Caco-2 (cell line): ENCODE measurements around the gene LRP5. TPM values are rescaled to one million over a fixed set of nuclear protein-coding genes. Genes with fewer than 3 reads are reported as not detected.

Experiments
- BruUV-seq: library from RNA; stranded (reverse); fragments of 400-500 nt; replicated peaks from 2 replicates; lab custom pipeline; 2021; lab: Mats Ljungman, UMichigan
- CTCF ChIA-PET: fragments of 300-600 bp; sonication (Branson Sonifier 250); formaldehyde crosslinking; loops from one replicate; lab custom pipeline; 2022; ENCODE audit warnings: antibody characterized with exemption; lab: Charles Lee
- POLR2A ChIA-PET: fragments of 300-600 bp; sonication (Branson Sonifier 250); formaldehyde crosslinking; loops from one replicate; lab custom pipeline; 2022; ENCODE audit warnings: antibody characterized with exemption; lab: Charles Lee
- DNase-seq, 2 experiments: peaks; one replicate each; pipeline versions ENCODE4 v3.0.0 to v3.0.0-alpha.2; 2020 to 2022
- H3K27me3 ChIP-seq: replicated peaks from 2 replicates; pipeline ENCODE4 v1.6.0; 2011; ENCODE audit warnings: low read length; ENCODE audit not compliant: control insufficient read depth, insufficient read depth
- H3K36me3 ChIP-seq: 2 replicates; pipeline ENCODE4 v1.5.1; 2011; ENCODE audit warnings: low read length; ENCODE audit not compliant: control insufficient read depth, insufficient read depth
- H3K4me1 ChIP-seq: fragments of 250-450 bp; sonication (Bioruptor Pico); 2 replicates; pipeline ENCODE4 v1.5.1; 2020; ENCODE audit warnings: mild to moderate bottlenecking
- H3K4me3 ChIP-seq: 2 replicates; pipeline ENCODE4 v1.5.1; 2011; ENCODE audit warnings: low read depth, mild to moderate bottlenecking, control low read depth, low read length
- H3K9me3 ChIP-seq: fragments of 250-450 bp; sonication (Bioruptor Pico); 2 replicates; pipeline ENCODE4 v1.5.1; 2020; ENCODE audit warnings: mild to moderate bottlenecking, moderate library complexity
- H3K27ac Mint-ChIP-seq: one replicate; pipeline ENCODE4 v1.8.0; 2022; ENCODE audit warnings: mixed read lengths; ENCODE audit not compliant: unreplicated experiment
- H3K27me3 Mint-ChIP-seq: one replicate; pipeline ENCODE4 v1.8.0; 2022; ENCODE audit warnings: mixed read lengths; ENCODE audit not compliant: insufficient read depth, unreplicated experiment
- H3K36me3 Mint-ChIP-seq: one replicate; pipeline ENCODE4 v1.8.0; 2022; ENCODE audit warnings: mild to moderate bottlenecking, mixed read lengths; ENCODE audit not compliant: insufficient read depth, unreplicated experiment
- H3K4me1 Mint-ChIP-seq: one replicate; pipeline ENCODE4 v1.8.0; 2022; ENCODE audit warnings: low read depth, mixed read lengths; ENCODE audit not compliant: unreplicated experiment
- H3K4me3 Mint-ChIP-seq: one replicate; pipeline ENCODE4 v1.8.0; 2022; ENCODE audit warnings: mild to moderate bottlenecking, moderate library complexity, mixed read lengths; ENCODE audit not compliant: unreplicated experiment
- H3K9me3 Mint-ChIP-seq: one replicate; pipeline ENCODE4 v1.8.0; 2022; ENCODE audit warnings: mixed read lengths; ENCODE audit not compliant: unreplicated experiment
- intact Hi-C: fragments of 100-400 bp; cut with micrococcal nuclease; formaldehyde crosslinking; loops from one replicate; pipeline ENCODE4 v1.10.0; 2022; ENCODE audit not compliant: unreplicated experiment
- total RNA-seq: library from RNA; stranded (reverse); gene quantifications from 2 replicates; pipeline ENCODE4 v1.2.3, GENCODE V29; 2022
- TF ChIP-seq, protein P1 (sequence below), 2 experiments: fragments of 200-600 bp in 1 of 2; IDR thresholded peaks; 1 replicate in 1 of 2; 2 replicates in 1 of 2; pipeline versions ENCODE4 v1.5.1 to v1.8.0; 2011 to 2022; ENCODE audit warnings: antibody characterized with exemption in 1 of 2, control low read depth in 1 of 2, inconsistent platforms in 1 of 2, low read depth in 1 of 2, low read length in 1 of 2, mild to moderate bottlenecking in 1 of 2, moderate library complexity in 1 of 2; ENCODE audit not compliant: insufficient read depth in 1 of 2, severe bottlenecking in 1 of 2, unreplicated experiment in 1 of 2

Gene LRP5
- total RNA-seq, 1 experiment from 2014 or later: 94.3 TPM

DNA sequence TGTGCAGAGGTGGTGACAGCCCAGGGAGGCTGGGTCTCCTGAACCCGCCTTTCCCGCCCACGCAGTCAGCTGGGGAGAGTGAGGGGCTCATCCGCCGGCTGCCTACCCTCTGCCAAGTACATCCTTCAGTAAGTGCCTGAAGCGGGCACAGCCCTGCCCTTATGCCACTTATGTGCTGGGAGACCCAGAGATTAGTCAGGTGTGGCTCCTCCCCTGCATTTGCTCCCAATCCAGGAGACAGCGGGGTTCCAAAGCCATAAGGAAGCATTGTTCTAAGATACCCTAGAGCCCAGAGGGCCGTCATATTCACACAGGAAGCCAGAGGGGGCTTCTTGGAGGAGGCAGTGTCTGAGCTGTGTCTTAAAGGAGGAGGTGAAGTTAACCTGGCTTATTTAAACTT lies 142.4 kb downstream of the LRP5 start:
- no peaks in the 10 kb centered on the region for H3K27me3 ChIP-seq
- no TSS peak for BruUV-seq
- H3K4me3 ChIP-seq: no peak overlapping the region
- 0 out of 2 replicates have a peak, but pooled peaks cover 3% of the 10 kb centered on the region for H3K36me3 ChIP-seq
- intact Hi-C loops: no loop called here
- POLR2A ChIA-PET: no interaction called here
- H3K27ac Mint-ChIP-seq: no peak overlapping the region
- H3K27me3 Mint-ChIP-seq: no peaks in the 10 kb centered on the region
- H3K9me3 Mint-ChIP-seq: no peaks in the 10 kb centered on the region
- no peak for DNase-seq
- H3K4me1 ChIP-seq: 0 out of 2 replicates have a peak, but pooled peaks cover 8% of the 10 kb centered on the region
- TF ChIP-seq, protein P1, sequence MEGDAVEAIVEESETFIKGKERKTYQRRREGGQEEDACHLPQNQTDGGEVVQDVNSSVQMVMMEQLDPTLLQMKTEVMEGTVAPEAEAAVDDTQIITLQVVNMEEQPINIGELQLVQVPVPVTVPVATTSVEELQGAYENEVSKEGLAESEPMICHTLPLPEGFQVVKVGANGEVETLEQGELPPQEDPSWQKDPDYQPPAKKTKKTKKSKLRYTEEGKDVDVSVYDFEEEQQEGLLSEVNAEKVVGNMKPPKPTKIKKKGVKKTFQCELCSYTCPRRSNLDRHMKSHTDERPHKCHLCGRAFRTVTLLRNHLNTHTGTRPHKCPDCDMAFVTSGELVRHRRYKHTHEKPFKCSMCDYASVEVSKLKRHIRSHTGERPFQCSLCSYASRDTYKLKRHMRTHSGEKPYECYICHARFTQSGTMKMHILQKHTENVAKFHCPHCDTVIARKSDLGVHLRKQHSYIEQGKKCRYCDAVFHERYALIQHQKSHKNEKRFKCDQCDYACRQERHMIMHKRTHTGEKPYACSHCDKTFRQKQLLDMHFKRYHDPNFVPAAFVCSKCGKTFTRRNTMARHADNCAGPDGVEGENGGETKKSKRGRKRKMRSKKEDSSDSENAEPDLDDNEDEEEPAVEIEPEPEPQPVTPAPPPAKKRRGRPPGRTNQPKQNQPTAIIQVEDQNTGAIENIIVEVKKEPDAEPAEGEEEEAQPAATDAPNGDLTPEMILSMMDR (IDR thresholded peaks at IDR 0.05; ENCODE audit: insufficient read depth in 1 of 2, low read depth in 1 of 2, low read length in 1 of 2, severe bottlenecking in 1 of 2, unreplicated experiment in 1 of 2): no peak
- H3K9me3 ChIP-seq: no peaks in the 10 kb centered on the region
- no peak overlapping the region for H3K4me3 Mint-ChIP-seq
- H3K36me3 Mint-ChIP-seq: peaks cover 18% of the 10 kb centered on the region
- peaks cover 6% of the 10 kb centered on the region for H3K4me1 Mint-ChIP-seq
- CTCF ChIA-PET: no interaction called here

DNA sequence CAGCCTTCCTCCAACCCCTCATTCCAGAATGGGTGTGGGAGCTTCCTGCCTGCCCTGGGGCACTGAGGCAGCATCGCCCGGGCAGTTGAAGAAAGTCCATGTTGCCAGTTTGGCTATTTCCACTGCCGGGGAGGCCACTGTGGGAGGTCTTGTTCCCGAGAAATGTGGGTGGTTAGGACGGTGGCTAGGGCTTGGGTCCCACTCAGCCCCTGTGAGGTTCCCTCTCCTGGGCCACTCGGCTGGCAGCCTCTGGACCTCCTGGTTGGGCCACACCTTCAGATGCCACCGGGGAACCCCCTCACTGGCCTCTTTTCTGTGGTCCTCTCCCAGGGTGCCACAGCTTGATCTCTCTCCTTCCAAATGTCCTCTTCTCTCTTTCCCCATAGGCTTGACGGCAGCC lies 143.1 kb downstream of the LRP5 start:
- CTCF ChIA-PET: no interaction called here
- POLR2A ChIA-PET: no interaction called here
- H3K4me3 ChIP-seq: no peak overlapping the region

DNA sequence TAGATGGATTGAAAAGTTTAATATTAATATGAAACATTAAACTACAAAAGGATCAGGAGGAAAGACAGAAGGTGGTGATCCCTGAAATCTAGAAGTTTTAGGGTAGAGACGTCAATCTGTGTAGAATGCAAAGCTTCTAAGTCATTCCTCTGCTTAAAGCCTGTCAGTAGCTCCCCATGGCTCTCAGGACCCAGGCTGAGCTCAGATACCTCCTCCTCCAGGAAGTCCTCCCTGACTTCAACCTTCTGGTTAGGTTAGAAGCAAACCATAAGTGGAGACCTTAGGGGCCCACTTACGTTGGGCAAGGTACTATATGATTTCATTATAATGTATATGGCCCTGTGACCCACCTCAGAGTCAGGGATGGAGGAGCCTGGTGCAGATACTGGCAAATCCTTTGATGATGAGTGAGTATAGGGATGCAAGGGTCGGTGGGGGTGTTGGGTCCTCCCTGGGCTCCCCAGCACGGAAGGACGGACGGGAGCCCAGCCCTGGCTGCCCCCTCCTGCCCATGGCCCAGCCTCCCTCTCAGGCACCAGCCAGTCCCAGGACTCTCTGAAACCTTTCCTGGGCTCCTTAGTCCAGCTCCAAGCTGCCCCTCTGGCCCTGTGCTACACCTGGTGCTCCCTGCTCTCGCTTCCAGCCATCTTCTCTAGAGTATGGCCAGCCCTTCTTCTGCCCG lies 145.0 kb downstream of the LRP5 start:
- Histone ChIP-seq H3K36me3 (peaks cover 1% of the 10 kb centered on the region; the same call in 1 of the 2 replicates), H3K27me3 (no peaks in the 10 kb centered on the region), H3K9me3 (no peaks in the 10 kb centered on the region), H3K4me3 (no peak overlapping the region), H3K4me1 (peaks cover 12% of the 10 kb centered on the region)
- Mint-ChIP-seq H3K27me3 (no peaks in the 10 kb centered on the region), H3K4me3 (no peak overlapping the region), H3K4me1 (peaks cover 7% of the 10 kb centered on the region), H3K36me3 (peaks cover 24% of the 10 kb centered on the region), H3K27ac (no peak overlapping the region), H3K9me3 (no peaks in the 10 kb centered on the region)
- DNase-seq: no peak
- intact Hi-C loops: no loop called here
- ChIA-PET POLR2A (no interaction called here), CTCF (interaction anchor here (0.5 kb wide), 1 partner anchor 166 kb away, joined by 3 read pairs; no protein-coding TSS in a partner anchor)
- no TSS peak for BruUV-seq
- TF ChIP-seq, protein P1 (IDR thresholded peaks at IDR 0.05; ENCODE audit: insufficient read depth in 1 of 2, low read depth in 1 of 2, low read length in 1 of 2, severe bottlenecking in 1 of 2, unreplicated experiment in 1 of 2): no peak

More for the DNA sequence above, 143.1 kb downstream of the LRP5 start:
- no peaks in the 10 kb centered on the region for H3K9me3 Mint-ChIP-seq
- no peaks in the 10 kb centered on the region for H3K27me3 ChIP-seq
- no peaks in the 10 kb centered on the region for H3K36me3 ChIP-seq
- intact Hi-C loops: no loop called here
- no peak overlapping the region for H3K27ac Mint-ChIP-seq
- H3K36me3 Mint-ChIP-seq: peaks cover 21% of the 10 kb centered on the region
- no peaks in the 10 kb centered on the region for H3K27me3 Mint-ChIP-seq
- TF ChIP-seq, protein P1 (IDR thresholded peaks at IDR 0.05; ENCODE audit: insufficient read depth in 1 of 2, low read depth in 1 of 2, low read length in 1 of 2, severe bottlenecking in 1 of 2, unreplicated experiment in 1 of 2): no peak
- no peak overlapping the region for H3K4me3 Mint-ChIP-seq
- peaks cover 6% of the 10 kb centered on the region for H3K4me1 Mint-ChIP-seq
- no peaks in the 10 kb centered on the region for H3K9me3 ChIP-seq
- H3K4me1 ChIP-seq: 0 out of 2 replicates have a peak, but pooled peaks cover 8% of the 10 kb centered on the region
- no peak for DNase-seq
- BruUV-seq: no TSS peak
